Dermis microvascular lymphatic vessel endothelial cell (primary cell): ENCODE measurements around the gene VSTM4. TPM values are rescaled to one million over a fixed set of nuclear protein-coding genes. Genes with fewer than 3 reads are reported as not detected.

Experiments
- DNase-seq, 2 donors: peaks; one replicate each; pipeline versions ENCODE4 v3.0.0 to v3.0.0-alpha.2; 2010; ENCODE audit warnings: low read depth in 2 of 2
- total RNA-seq: library from RNA; depleted of rRNA; stranded (reverse); fragments of >200 nt; gene quantifications from 2 replicates; pipeline ENCODE4 v1.2.1, GENCODE V29; 2014

Gene VSTM4
- total RNA-seq, 1 donor from 2014 or later, result 0.39 TPM

- no peak for DNase-seq
Observed at GRCh38 chr10:49117376-49118070, 2.2 kb upstream of the VSTM4 start.

GRCh38 chr10:49116509-49117375, 1.4 kb upstream of the VSTM4 start:
- DNase-seq, result no peak

GRCh38 chr10:49115796-49116508, 630 bp upstream of the VSTM4 start:
- no peak for DNase-seq

- no peak for DNase-seq
Observed at GRCh38 chr10:49114718-49115014, 656 bp downstream of the VSTM4 start.

- DNase-seq, result no peak
Observed at GRCh38 chr10:49113741-49114141, 1.6 kb downstream of the VSTM4 start.

GRCh38 chr10:49112851-49113250, 2.5 kb downstream of the VSTM4 start:
- no peak for DNase-seq

- no peak for DNase-seq
Observed at GRCh38 chr10:49112098-49112497, 3.2 kb downstream of the VSTM4 start.

GRCh38 chr10:49111320-49111698, 4.0 kb downstream of the VSTM4 start:
- no peak for DNase-seq

GRCh38 chr10:49110684-49111319, 4.5 kb downstream of the VSTM4 start:
- no peak for DNase-seq

- no peak for DNase-seq
Observed at GRCh38 chr10:49109669-49110340, 5.5 kb downstream of the VSTM4 start.

GRCh38 chr10:49108656-49109055, 6.7 kb downstream of the VSTM4 start:
- DNase-seq, result no peak

GRCh38 chr10:49107887-49108267, 7.4 kb downstream of the VSTM4 start:
- no peak for DNase-seq

GRCh38 chr10:49107111-49107886, 8.0 kb downstream of the VSTM4 start:
- DNase-seq, result no peak

- no peak for DNase-seq
Observed at GRCh38 chr10:49106451-49106850, 8.9 kb downstream of the VSTM4 start.

- DNase-seq, result no peak
Observed at GRCh38 chr10:49105076-49105475, 10.2 kb downstream of the VSTM4 start.

GRCh38 chr10:49104323-49104722, 11.0 kb downstream of the VSTM4 start:
- DNase-seq, result no peak

GRCh38 chr10:49103761-49104160, 11.6 kb downstream of the VSTM4 start:
- DNase-seq, result no peak

- DNase-seq, result no peak
Observed at GRCh38 chr10:49099046-49099445, 16.3 kb downstream of the VSTM4 start.

GRCh38 chr10:49096890-49097445, 18.4 kb downstream of the VSTM4 start:
- DNase-seq, result no peak

- DNase-seq, result no peak
Observed at GRCh38 chr10:49094646-49095045, 20.7 kb downstream of the VSTM4 start.
